ENCODE measurements around the gene PIGZ. TPM values are rescaled to one million over a fixed set of nuclear protein-coding genes. Genes with fewer than 3 reads are reported as not detected.

The PIGZ gene
- total RNA-seq, 1 experiment from 2014 or later = 1.4 TPM

- Histone ChIP-seq H3K9ac (ENCODE audit: low read length) (no peak overlapping the region), H3K79me2 (ENCODE audit: insufficient read depth, low read length) (peaks cover 52% of the 10 kb centered on the region), H3K9me3 (ENCODE audit: control insufficient read depth in 1 of 2, insufficient read depth in 1 of 2, low read depth in 1 of 2, low read length in 2 of 2) (no peaks in the 10 kb centered on the region), H3K27me3 (ENCODE audit: insufficient read depth, low read length) (no peaks in the 10 kb centered on the region), H4K20me1 (ENCODE audit: insufficient read depth) (peaks cover 6% of the 10 kb centered on the region; the same call in 1 of the 2 replicates), H3K27ac (ENCODE audit: low read depth, low read length) (no peak overlapping the region), H3K9me2 (ENCODE audit: insufficient read depth) (no peaks in the 10 kb centered on the region), H3K4me2 (ENCODE audit: low read length) (no peak overlapping the region), H2AFZ (ENCODE audit: low read depth, low read length, poor library complexity, severe bottlenecking) (no peak overlapping the region), H3K4me3 (replicated peaks in 1 of 2; ENCODE audit: low read depth in 1 of 2, low read length in 2 of 2) (no peak overlapping the region), H3K4me1 (ENCODE audit: control insufficient read depth in 1 of 2, insufficient read depth in 2 of 2, low read length in 2 of 2) (peaks cover 0 to 8% of the 10 kb centered on the region in 2 experiments; a peak in 1 of 4 replicates), H3K36me3 (ENCODE audit: control insufficient read depth in 1 of 2, insufficient read depth in 2 of 2, low read length in 2 of 2) (peaks cover 60 to 63% of the 10 kb centered on the region in 2 experiments)
- ChIA-PET CTCF (no interaction called here), RAD21 (ENCODE audit: low non-redundant PET in 1 of 2, low total read pairs in 2 of 2, uncharacterized antibody in 2 of 2, unreplicated experiment in 2 of 2) (no interaction called here), POLR2A (no interaction called here)
- DNase-seq (ENCODE audit: low read depth, low spot score) (no peak), ATAC-seq (no peak)
- intact Hi-C loops (cut with micrococcal nuclease) = no loop called here
- no peak for TF ChIP-seq CBX3 (IDR thresholded peaks at IDR 0.05; ENCODE audit: low read depth)
- TF ChIP-seq ZBTB33 (IDR thresholded peaks at IDR 0.05; ENCODE audit: extremely low read depth, insufficient replicate concordance, low read length) = no peak
- no peak for TF ChIP-seq POLR2A (IDR thresholded peaks at IDR 0.05; ENCODE audit: borderline replicate concordance, extremely low read depth, insufficient read depth, insufficient read length)
- TF ChIP-seq FOSL1 (IDR thresholded peaks at IDR 0.05; ENCODE audit: low read depth) = no peak
- TSS peak; percentile 30 for BruUV-seq (replicated peaks)
Measured at GRCh38 chr3:196936288-196936687, 32.3 kb downstream of the PIGZ start.

GRCh38 chr3:196932600-196932999 is 36.0 kb downstream of the PIGZ start:
- H3K4me3 ChIP-seq (replicated peaks in 1 of 2; ENCODE audit: low read depth in 1 of 2, low read length in 2 of 2) = no peak overlapping the region
- CTCF ChIA-PET = no interaction called here
- H3K4me2 ChIP-seq (ENCODE audit: low read length) = no peak overlapping the region
- no peaks in the 10 kb centered on the region for H4K20me1 ChIP-seq (ENCODE audit: insufficient read depth)
- ATAC-seq (no peak), DNase-seq (ENCODE audit: low read depth, low spot score) (no peak)
- RAD21 ChIA-PET (ENCODE audit: low non-redundant PET in 1 of 2, low total read pairs in 2 of 2, uncharacterized antibody in 2 of 2, unreplicated experiment in 2 of 2) = interaction anchor here in 1 of 2 experiments (0.7 kb wide), 1 partner anchor 9 kb away, joined by 4 read pairs; the partner anchor contains the start of gene NCBP2
- H3K9me3 ChIP-seq (ENCODE audit: control insufficient read depth in 1 of 2, insufficient read depth in 1 of 2, low read depth in 1 of 2, low read length in 2 of 2) = no peaks in the 10 kb centered on the region
- no peaks in the 10 kb centered on the region for H3K27me3 ChIP-seq (ENCODE audit: insufficient read depth, low read length)
- no peak overlapping the region for H3K27ac ChIP-seq (ENCODE audit: low read depth, low read length)
- peaks cover 15% of the 10 kb centered on the region for H3K79me2 ChIP-seq (ENCODE audit: insufficient read depth, low read length)
- intact Hi-C loops (cut with micrococcal nuclease) = no loop called here
- H3K9me2 ChIP-seq (ENCODE audit: insufficient read depth) = no peaks in the 10 kb centered on the region
- TF ChIP-seq CBX3 (IDR thresholded peaks at IDR 0.05; ENCODE audit: low read depth) = no peak
- TF ChIP-seq EGR1 (IDR thresholded peaks at IDR 0.05; ENCODE audit: low read depth) = no peak
- TF ChIP-seq, protein P1, sequence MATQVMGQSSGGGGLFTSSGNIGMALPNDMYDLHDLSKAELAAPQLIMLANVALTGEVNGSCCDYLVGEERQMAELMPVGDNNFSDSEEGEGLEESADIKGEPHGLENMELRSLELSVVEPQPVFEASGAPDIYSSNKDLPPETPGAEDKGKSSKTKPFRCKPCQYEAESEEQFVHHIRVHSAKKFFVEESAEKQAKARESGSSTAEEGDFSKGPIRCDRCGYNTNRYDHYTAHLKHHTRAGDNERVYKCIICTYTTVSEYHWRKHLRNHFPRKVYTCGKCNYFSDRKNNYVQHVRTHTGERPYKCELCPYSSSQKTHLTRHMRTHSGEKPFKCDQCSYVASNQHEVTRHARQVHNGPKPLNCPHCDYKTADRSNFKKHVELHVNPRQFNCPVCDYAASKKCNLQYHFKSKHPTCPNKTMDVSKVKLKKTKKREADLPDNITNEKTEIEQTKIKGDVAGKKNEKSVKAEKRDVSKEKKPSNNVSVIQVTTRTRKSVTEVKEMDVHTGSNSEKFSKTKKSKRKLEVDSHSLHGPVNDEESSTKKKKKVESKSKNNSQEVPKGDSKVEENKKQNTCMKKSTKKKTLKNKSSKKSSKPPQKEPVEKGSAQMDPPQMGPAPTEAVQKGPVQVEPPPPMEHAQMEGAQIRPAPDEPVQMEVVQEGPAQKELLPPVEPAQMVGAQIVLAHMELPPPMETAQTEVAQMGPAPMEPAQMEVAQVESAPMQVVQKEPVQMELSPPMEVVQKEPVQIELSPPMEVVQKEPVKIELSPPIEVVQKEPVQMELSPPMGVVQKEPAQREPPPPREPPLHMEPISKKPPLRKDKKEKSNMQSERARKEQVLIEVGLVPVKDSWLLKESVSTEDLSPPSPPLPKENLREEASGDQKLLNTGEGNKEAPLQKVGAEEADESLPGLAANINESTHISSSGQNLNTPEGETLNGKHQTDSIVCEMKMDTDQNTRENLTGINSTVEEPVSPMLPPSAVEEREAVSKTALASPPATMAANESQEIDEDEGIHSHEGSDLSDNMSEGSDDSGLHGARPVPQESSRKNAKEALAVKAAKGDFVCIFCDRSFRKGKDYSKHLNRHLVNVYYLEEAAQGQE (IDR thresholded peaks at IDR 0.05; ENCODE audit: low read depth) = no peak
- no peak for TF ChIP-seq EZH2 (IDR thresholded peaks at IDR 0.05)
- TF ChIP-seq FOSL1 (IDR thresholded peaks at IDR 0.05; ENCODE audit: low read depth) = no peak
- TF ChIP-seq SRF (IDR thresholded peaks at IDR 0.05; ENCODE audit: low read depth) = no peak
- no peak for TF ChIP-seq POLR2AphosphoS5 (IDR thresholded peaks at IDR 0.05; ENCODE audit: low read depth, low read length)
- no peak for TF ChIP-seq SIN3A (IDR thresholded peaks at IDR 0.05; ENCODE audit: low read depth)
- no peak overlapping the region for H2AFZ ChIP-seq (ENCODE audit: low read depth, low read length, poor library complexity, severe bottlenecking)
- H3K9ac ChIP-seq (ENCODE audit: low read length) = no peak overlapping the region
- BruUV-seq (replicated peaks) = no TSS peak
- POLR2A ChIA-PET = no interaction called here
- no peaks in the 10 kb centered on the region for H3K4me1 ChIP-seq (ENCODE audit: control insufficient read depth in 1 of 2, insufficient read depth in 2 of 2, low read length in 2 of 2)
- H3K36me3 ChIP-seq (ENCODE audit: control insufficient read depth in 1 of 2, insufficient read depth in 2 of 2, low read length in 2 of 2) = peaks cover 40 to 52% of the 10 kb centered on the region in 2 experiments

Measured in HCT116 (cell line).